HepG2 (cell line): ENCODE data around the gene TUBAL3. TPM values are rescaled to one million over a fixed set of nuclear protein-coding genes. Genes with fewer than 3 reads are reported as not detected.

Source experiments
- ATAC-seq: fragments of 200-7000 bp; cut with Tn5 transposase; 3 replicates; pipeline ENCODE4 v1.9.1; 2020; ENCODE audit warnings: mild to moderate bottlenecking, moderate library complexity
- BruUV-seq: library from RNA; stranded (reverse); fragments of 400-500 nt; replicated peaks from 2 replicates; lab custom pipeline; 2021; lab: Mats Ljungman, UMichigan
- CTCF ChIA-PET: fragments of 300-600 bp; formaldehyde crosslinking; extraction: SDS; loops from one replicate; lab custom pipeline; 2021; ENCODE audit warnings: low total read pairs, inconsistent platforms, low intra/inter-chr PET ratio; lab: Yijun Ruan, JAX
- POLR2A ChIA-PET: fragments of 350-600 bp; sonication (Branson Sonifier 250); formaldehyde crosslinking; loops from one replicate; lab custom pipeline; 2020; ENCODE audit warnings: antibody characterized with exemption, inconsistent platforms; lab: Yijun Ruan, JAX
- DNase-seq: peaks from one replicate; pipeline ENCODE4 v3.0.0-alpha.2; 2015; ENCODE audit warnings: low spot score
- FAIRE-seq: peaks from 3 replicates; lab custom pipeline; 2011; peaks lifted over from hg19 to GRCh38; lab: Jason Lieb, UNC
- H2AFZ ChIP-seq: one replicate; pipeline ENCODE4 v1.6.1; 2011; ENCODE audit warnings: low read length, inconsistent platforms
- H3K27ac ChIP-seq: fragments of 300-600 bp; 3 replicates; pipeline ENCODE4 v1.8.0; 2011; ENCODE audit warnings: mixed run types, mild to moderate bottlenecking, mixed read lengths, low read length, inconsistent platforms; ENCODE audit not compliant: insufficient read depth; ENCODE audit errors: extremely low read length
- H3K27me3 ChIP-seq, 2 experiments: fragments of 200-600 bp in 1 of 2; 2 replicates in 1 of 2; 3 replicates in 1 of 2; pipeline versions ENCODE4 v1.6.0 to v1.8.0; 2011; ENCODE audit warnings: low read length in 2 of 2, mild to moderate bottlenecking in 2 of 2, moderate library complexity in 2 of 2, inconsistent platforms in 1 of 2; ENCODE audit not compliant: insufficient read depth in 2 of 2, control insufficient read depth in 1 of 2
- H3K36me3 ChIP-seq, 2 experiments: fragments of 200-600 bp in 1 of 2; replicated peaks in 1 of 2; 2 replicates in 1 of 2; 3 replicates in 1 of 2; pipeline versions ENCODE4 v1.5.1 to v1.8.0; 2011; ENCODE audit warnings: low read length in 2 of 2, inconsistent platforms in 1 of 2; ENCODE audit not compliant: insufficient read depth in 2 of 2, control insufficient read depth in 1 of 2
- H3K4me1 ChIP-seq: 2 replicates; pipeline ENCODE4 v1.5.1; 2012; ENCODE audit warnings: low read length, inconsistent platforms; ENCODE audit not compliant: insufficient read depth
- H3K4me2 ChIP-seq: 2 replicates; pipeline ENCODE4 v1.6.0; 2011; ENCODE audit warnings: low read depth, low read length, inconsistent platforms
- H3K4me3 ChIP-seq, 3 experiments: fragments of 200-600 bp in 1 of 3; sonication (generic), shearing (Covaris generic) in 1 of 3; replicated peaks in 1 of 3; 2 replicates each; pipeline ENCODE4 v1.5.1; 2011 to 2016; ENCODE audit warnings: low read length in 3 of 3, inconsistent platforms in 2 of 3, low read depth in 2 of 3, mild to moderate bottlenecking in 2 of 3, control low read depth in 1 of 3, mixed read lengths in 1 of 3; ENCODE audit not compliant: insufficient read depth in 1 of 3
- H3K79me2 ChIP-seq: one replicate; pipeline ENCODE4 v1.6.1; 2011; ENCODE audit warnings: low read length, inconsistent platforms; ENCODE audit not compliant: insufficient read depth
- H3K9ac ChIP-seq: 2 replicates; pipeline ENCODE4 v1.6.0; 2011; ENCODE audit warnings: mild to moderate bottlenecking, low read depth, low read length, inconsistent platforms; ENCODE audit not compliant: insufficient read depth
- H3K9me3 ChIP-seq: 2 replicates; pipeline ENCODE4 v1.5.1; 2012; ENCODE audit warnings: mild to moderate bottlenecking, low read length
- H4K20me1 ChIP-seq: 2 replicates; pipeline ENCODE4 v1.6.0; 2011; ENCODE audit warnings: inconsistent platforms, mild to moderate bottlenecking, low read length, moderate library complexity; ENCODE audit not compliant: insufficient read depth
- ZNF121 ChIP-seq: sonication (generic); formaldehyde crosslinking; IDR thresholded peaks from 2 replicates; pipeline ENCODE4 v1.5.0; 2020; ENCODE audit warnings: mild to moderate bottlenecking, missing genetic modification reagents
- ZNF337 ChIP-seq: sonication (generic); formaldehyde crosslinking; IDR thresholded peaks from 2 replicates; pipeline ENCODE4 v1.5.1; 2020; ENCODE audit warnings: missing genetic modification reagents, low read depth, mild to moderate bottlenecking, borderline replicate concordance
- ZNF557 ChIP-seq: sonication (generic); formaldehyde crosslinking; IDR thresholded peaks from 2 replicates; pipeline ENCODE4 v1.4.0; 2020; ENCODE audit warnings: missing genetic modification reagents
- WGBS: methylation state at CpG from one replicate; pipeline ENCODE4 v1.1.6; 2017; ENCODE audit warnings: low lambda C conversion rate; 5-methylcytosine and 5-hydroxymethylcytosine counted together
- in situ Hi-C: cut with HindIII; loops from 2 replicates; pipeline ENCODE4 v1.10.0; 2017; ENCODE audit warnings: low pct_unique_long_range_greater_than_20kb; ENCODE audit not compliant: extremely low pct_ligation_motif_present
- intact Hi-C: fragments of 100-400 bp; cut with micrococcal nuclease; formaldehyde crosslinking; loops from one replicate; pipeline ENCODE4 v1.10.0; 2022; ENCODE audit not compliant: unreplicated experiment
- polyA plus RNA-seq, 8 experiments: library from polyadenylated mRNA; depleted of rRNA in 3 of 8; stranded (reverse) in 7 of 8; unstranded in 1 of 8; fragments of >200 nt; fragmentation: Illumina TruSeq in 4 of 8; extraction: Trizol in 4 of 8; gene quantifications; 2 replicates each; pipeline versions ENCODE4 v1.2.1 to v1.2.3, GENCODE V29; 2011 to 2016; ENCODE audit warnings: low read depth in 4 of 8, missing spikeins in 1 of 8, mixed read lengths in 1 of 8; ENCODE audit not compliant: insufficient read depth in 1 of 8
- total RNA-seq, 5 experiments: library from RNA; depleted of rRNA; stranded (reverse); fragments of >200 nt; fragmentation: Illumina TruSeq; extraction: Trizol; gene quantifications; 2 replicates each; pipeline ENCODE4 v1.2.3, GENCODE V29; 2016; ENCODE audit warnings: low read depth in 1 of 5
- TF ChIP-seq, protein P1 (sequence below): sonication (generic); formaldehyde crosslinking; IDR thresholded peaks from 2 replicates; pipeline ENCODE4 v1.9.0; 2021; ENCODE audit warnings: mild to moderate bottlenecking, missing genetic modification reagents
- TF ChIP-seq, protein P2 (sequence below): sonication (generic); formaldehyde crosslinking; conservative IDR thresholded peaks from 2 replicates; pipeline ENCODE4 v1.4.0; 2020; ENCODE audit warnings: missing genetic modification reagents

Gene TUBAL3
- total and polyA plus RNA-seq, 2 of the 13 experiments (the other 11 are each of a cell fraction or from before 2014, with no cell fraction given) = 0.07 to 0.26 TPM

DNA sequence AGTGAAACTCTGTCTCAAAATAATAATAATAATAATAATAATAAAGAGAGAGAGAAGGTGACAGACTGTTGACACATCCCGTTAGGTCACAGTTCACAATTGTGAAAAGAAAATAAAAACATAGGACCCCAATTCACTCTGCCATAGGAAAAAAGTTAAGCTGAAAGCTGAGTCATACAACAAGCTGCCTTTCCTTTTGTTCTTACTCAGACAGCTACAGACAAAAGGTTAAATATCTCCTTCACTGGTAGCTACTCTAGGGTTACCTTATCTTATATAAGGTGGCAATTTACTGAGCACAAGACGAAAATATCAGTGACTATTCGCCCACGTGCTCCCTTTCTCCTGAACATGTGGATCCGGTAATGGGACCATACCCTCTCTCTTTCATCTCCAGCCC is 17.5 kb downstream of the TUBAL3 start:
- H2AFZ ChIP-seq = no peak overlapping the region
- BruUV-seq = no TSS peak
- WGBS = 63% methylated on average over 5 of the region's 5 CpGs
- H3K27me3 ChIP-seq = no peaks in the 10 kb centered on the region
- DNase-seq = no peak
- H3K4me1 ChIP-seq = no peaks in the 10 kb centered on the region
- H3K9me3 ChIP-seq = peaks cover 32% of the 10 kb centered on the region
- no peak for FAIRE-seq
- H3K4me2 ChIP-seq = no peak overlapping the region
- ChIA-PET POLR2A (no interaction called here), CTCF (no interaction called here)
- in situ Hi-C loops (loop anchor here (10.0 to 25.0 kb wide), 2 partner anchors 402 to 550 kb away; partner anchors contain the start of gene AKR1E2), intact Hi-C loops (no loop called here)
- H3K9ac ChIP-seq = no peak overlapping the region
- no peak for ATAC-seq
- H3K36me3 ChIP-seq = no peaks in the 10 kb centered on the region
- no peaks in the 10 kb centered on the region for H3K79me2 ChIP-seq
- no peaks in the 10 kb centered on the region for H4K20me1 ChIP-seq
- no peak overlapping the region for H3K27ac ChIP-seq
- TF ChIP-seq, protein P1, sequence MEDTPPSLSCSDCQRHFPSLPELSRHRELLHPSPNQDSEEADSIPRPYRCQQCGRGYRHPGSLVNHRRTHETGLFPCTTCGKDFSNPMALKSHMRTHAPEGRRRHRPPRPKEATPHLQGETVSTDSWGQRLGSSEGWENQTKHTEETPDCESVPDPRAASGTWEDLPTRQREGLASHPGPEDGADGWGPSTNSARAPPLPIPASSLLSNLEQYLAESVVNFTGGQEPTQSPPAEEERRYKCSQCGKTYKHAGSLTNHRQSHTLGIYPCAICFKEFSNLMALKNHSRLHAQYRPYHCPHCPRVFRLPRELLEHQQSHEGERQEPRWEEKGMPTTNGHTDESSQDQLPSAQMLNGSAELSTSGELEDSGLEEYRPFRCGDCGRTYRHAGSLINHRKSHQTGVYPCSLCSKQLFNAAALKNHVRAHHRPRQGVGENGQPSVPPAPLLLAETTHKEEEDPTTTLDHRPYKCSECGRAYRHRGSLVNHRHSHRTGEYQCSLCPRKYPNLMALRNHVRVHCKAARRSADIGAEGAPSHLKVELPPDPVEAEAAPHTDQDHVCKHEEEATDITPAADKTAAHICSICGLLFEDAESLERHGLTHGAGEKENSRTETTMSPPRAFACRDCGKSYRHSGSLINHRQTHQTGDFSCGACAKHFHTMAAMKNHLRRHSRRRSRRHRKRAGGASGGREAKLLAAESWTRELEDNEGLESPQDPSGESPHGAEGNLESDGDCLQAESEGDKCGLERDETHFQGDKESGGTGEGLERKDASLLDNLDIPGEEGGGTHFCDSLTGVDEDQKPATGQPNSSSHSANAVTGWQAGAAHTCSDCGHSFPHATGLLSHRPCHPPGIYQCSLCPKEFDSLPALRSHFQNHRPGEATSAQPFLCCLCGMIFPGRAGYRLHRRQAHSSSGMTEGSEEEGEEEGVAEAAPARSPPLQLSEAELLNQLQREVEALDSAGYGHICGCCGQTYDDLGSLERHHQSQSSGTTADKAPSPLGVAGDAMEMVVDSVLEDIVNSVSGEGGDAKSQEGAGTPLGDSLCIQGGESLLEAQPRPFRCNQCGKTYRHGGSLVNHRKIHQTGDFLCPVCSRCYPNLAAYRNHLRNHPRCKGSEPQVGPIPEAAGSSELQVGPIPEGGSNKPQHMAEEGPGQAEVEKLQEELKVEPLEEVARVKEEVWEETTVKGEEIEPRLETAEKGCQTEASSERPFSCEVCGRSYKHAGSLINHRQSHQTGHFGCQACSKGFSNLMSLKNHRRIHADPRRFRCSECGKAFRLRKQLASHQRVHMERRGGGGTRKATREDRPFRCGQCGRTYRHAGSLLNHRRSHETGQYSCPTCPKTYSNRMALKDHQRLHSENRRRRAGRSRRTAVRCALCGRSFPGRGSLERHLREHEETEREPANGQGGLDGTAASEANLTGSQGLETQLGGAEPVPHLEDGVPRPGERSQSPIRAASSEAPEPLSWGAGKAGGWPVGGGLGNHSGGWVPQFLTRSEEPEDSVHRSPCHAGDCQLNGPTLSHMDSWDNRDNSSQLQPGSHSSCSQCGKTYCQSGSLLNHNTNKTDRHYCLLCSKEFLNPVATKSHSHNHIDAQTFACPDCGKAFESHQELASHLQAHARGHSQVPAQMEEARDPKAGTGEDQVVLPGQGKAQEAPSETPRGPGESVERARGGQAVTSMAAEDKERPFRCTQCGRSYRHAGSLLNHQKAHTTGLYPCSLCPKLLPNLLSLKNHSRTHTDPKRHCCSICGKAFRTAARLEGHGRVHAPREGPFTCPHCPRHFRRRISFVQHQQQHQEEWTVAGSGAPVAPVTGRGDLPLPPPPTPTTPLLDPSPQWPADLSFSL (CRISPR knock-in tag) = no peak
- TF ChIP-seq ZNF557 (CRISPR knock-in tag) (no peak), ZNF337 (CRISPR knock-in tag) (no peak), ZNF121 (CRISPR knock-in tag) (no peak)
- TF ChIP-seq, protein P2, sequence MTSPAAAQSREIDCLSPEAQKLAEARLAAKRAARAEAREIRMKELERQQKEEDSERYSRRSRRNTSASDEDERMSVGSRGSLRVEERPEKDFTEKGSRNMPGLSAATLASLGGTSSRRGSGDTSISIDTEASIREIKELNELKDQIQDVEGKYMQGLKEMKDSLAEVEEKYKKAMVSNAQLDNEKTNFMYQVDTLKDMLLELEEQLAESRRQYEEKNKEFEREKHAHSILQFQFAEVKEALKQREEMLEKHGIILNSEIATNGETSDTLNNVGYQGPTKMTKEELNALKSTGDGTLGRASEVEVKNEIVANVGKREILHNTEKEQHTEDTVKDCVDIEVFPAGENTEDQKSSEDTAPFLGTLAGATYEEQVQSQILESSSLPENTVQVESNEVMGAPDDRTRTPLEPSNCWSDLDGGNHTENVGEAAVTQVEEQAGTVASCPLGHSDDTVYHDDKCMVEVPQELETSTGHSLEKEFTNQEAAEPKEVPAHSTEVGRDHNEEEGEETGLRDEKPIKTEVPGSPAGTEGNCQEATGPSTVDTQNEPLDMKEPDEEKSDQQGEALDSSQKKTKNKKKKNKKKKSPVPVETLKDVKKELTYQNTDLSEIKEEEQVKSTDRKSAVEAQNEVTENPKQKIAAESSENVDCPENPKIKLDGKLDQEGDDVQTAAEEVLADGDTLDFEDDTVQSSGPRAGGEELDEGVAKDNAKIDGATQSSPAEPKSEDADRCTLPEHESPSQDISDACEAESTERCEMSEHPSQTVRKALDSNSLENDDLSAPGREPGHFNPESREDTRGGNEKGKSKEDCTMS (CRISPR knock-in tag) = no peak
- no peak overlapping the region for H3K4me3 ChIP-seq
